Esophagus muscularis mucosa (tissue), 4 donors: ENCODE data around the gene RHOG. TPM values are rescaled to one million over a fixed set of nuclear protein-coding genes. Genes with fewer than 3 reads are reported as not detected.

Source experiments
- DNase-seq: peaks from one replicate; pipeline ENCODE4 v3.0.0-alpha.2; 2017; ENCODE audit errors: extremely low spot score
- H3K27ac ChIP-seq, 4 donors: fragments of 200-600 bp; sonication (generic); replicated peaks in 1 of 4; 1 replicate in 3 of 4; 2 replicates in 1 of 4; pipeline ENCODE4 v1.5.1; 2016 to 2019; ENCODE audit warnings: mild to moderate bottlenecking in 1 of 4
- H3K27me3 ChIP-seq, 4 donors: fragments of 200-600 bp; sonication (generic); one replicate each; pipeline versions ENCODE4 v1.5.1 to v1.6.0; 2016 to 2019
- H3K36me3 ChIP-seq, 4 donors: fragments of 200-600 bp; sonication (generic); one replicate each; pipeline ENCODE4 v1.5.1; 2016 to 2019
- H3K4me1 ChIP-seq, 4 donors: fragments of 200-600 bp; sonication (generic); one replicate each; pipeline ENCODE4 v1.5.1; 2016 to 2019
- H3K4me3 ChIP-seq, 4 donors: fragments of 200-600 bp; sonication (generic); 1 replicate in 2 of 4; 2 replicates in 2 of 4; pipeline ENCODE4 v1.5.1; 2016 to 2019; ENCODE audit warnings: mild to moderate bottlenecking in 4 of 4, moderate library complexity in 1 of 4
- H3K9me3 ChIP-seq, 4 donors: fragments of 200-600 bp; sonication (generic); 1 replicate in 3 of 4; 2 replicates in 1 of 4; pipeline ENCODE4 v1.5.1; 2016 to 2019
- CTCF ChIP-seq, 3 experiments: fragments of 200-600 bp in 2 of 3; fragments of 450-650 bp in 1 of 3; sonication (generic) in 2 of 3; IDR thresholded peaks; one replicate each; pipeline ENCODE4 v1.5.1; 2017 to 2019; ENCODE audit warnings: antibody characterized with exemption in 3 of 3, mild to moderate bottlenecking in 2 of 3, moderate library complexity in 1 of 3
- EP300 ChIP-seq: sonication (generic); formaldehyde crosslinking; IDR thresholded peaks from one replicate; pipeline ENCODE4 v1.6.1; 2017; ENCODE audit warnings: antibody characterized with exemption
- POLR2A ChIP-seq: fragments of 450-650 bp; IDR thresholded peaks from one replicate; pipeline ENCODE4 v1.6.1; 2017; ENCODE audit warnings: antibody characterized with exemption, moderate library complexity, mild to moderate bottlenecking, low read depth
- POLR2AphosphoS5 ChIP-seq, 2 donors: sonication (generic); formaldehyde crosslinking; IDR thresholded peaks; one replicate each; pipeline ENCODE4 v1.6.1; 2017; ENCODE audit warnings: antibody characterized with exemption in 2 of 2
- WGBS: methylation state at CpG from one replicate; pipeline ENCODE4 v1.1.5; 2018; 5-methylcytosine and 5-hydroxymethylcytosine counted together
- intact Hi-C: fragments of 100-400 bp; cut with DNase I; formaldehyde crosslinking; loops from one replicate; pipeline ENCODE4 v1.15.1; 2023
- total RNA-seq, 4 donors: library from RNA; depleted of rRNA; stranded (reverse); fragments of >200 nt; gene quantifications; one replicate each; pipeline versions ENCODE4 v1.1.0 to v1.2.1, GENCODE V29; 2016

RHOG gene
- total RNA-seq, 4 donors from 2014 or later, result 53.6 to 75.5 (median 59.4) TPM

DNA sequence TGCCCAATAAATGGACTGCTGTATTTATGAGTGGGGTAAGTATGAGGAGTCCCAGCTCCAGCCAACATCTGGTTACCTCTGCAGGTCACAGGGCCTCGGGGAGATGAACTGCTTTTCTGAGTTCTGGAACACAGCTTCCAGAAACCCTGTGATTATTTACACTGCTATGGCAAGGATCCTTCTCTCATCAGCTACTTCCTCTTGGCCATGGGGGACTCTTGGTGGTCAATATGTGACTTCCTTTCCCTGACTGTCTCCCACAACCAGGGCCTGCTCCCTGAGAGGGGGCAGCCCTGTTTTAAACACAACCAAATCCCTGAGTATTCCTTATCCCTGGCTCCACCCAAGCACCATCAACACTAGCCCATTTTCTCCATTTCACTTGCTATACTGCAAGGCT is 10.0 kb downstream of the RHOG start:
- intact Hi-C loops, result no loop called here

DNA sequence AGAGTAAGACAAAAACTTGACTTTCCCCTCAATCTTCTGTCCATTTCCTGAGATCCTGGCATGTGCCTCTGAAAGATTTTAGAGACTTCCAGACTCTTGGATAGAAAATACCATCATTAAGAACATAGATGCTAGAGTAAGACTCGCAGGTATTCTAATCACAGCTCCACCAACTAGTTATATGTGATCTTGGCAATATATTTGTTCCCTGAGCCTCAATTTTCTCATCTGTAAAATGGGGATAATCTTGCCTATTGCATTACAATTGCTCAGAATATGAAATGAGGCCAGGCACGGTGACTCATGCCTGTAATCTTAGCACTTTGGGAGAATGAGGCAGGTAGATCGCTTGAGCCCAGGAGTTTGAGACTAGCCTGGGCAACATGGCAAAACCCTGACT is 10.7 kb downstream of the RHOG start:
- Histone ChIP-seq H3K27me3 (no peaks in the 10 kb centered on the region), H3K4me1 (peaks cover 37 to 43% (median 42%) of the 10 kb centered on the region in 4 donors), H3K4me3 (no peak overlapping the region), H3K27ac (no peak overlapping the region), H3K9me3 (no peaks in the 10 kb centered on the region), H3K36me3 (peaks cover 29 to 68% (median 49%) of the 10 kb centered on the region in 4 donors)
- DNase-seq, result no peak
- 98% methylated on average over 3 of the region's 3 CpGs for WGBS
- intact Hi-C loops, result no loop called here
- no peak for TF ChIP-seq EP300
- TF ChIP-seq POLR2AphosphoS5 (IDR thresholded peaks at IDR 0.05), result no peak

More for the DNA sequence above, 10.0 kb downstream of the RHOG start:
- 83% methylated on average over 1 of the region's 1 CpG for WGBS
- H3K4me3 ChIP-seq, result no peak overlapping the region
- TF ChIP-seq CTCF (IDR thresholded peaks at IDR 0.05) (no peak), EP300 (no peak), POLR2A (no peak), POLR2AphosphoS5 (IDR thresholded peaks at IDR 0.05) (no peak)
- no peak for DNase-seq
- no peaks in the 10 kb centered on the region for H3K27me3 ChIP-seq
- peaks cover 43 to 49% (median 49%) of the 10 kb centered on the region in 4 donors for H3K4me1 ChIP-seq
- H3K9me3 ChIP-seq, result no peaks in the 10 kb centered on the region
- H3K27ac ChIP-seq, result peak overlapping the region in 1 of 4 donors; percentile 2
- H3K36me3 ChIP-seq, result peaks cover 29 to 65% (median 43%) of the 10 kb centered on the region in 4 donors

GRCh38 chr11:3827434-3828186 is 13.1 kb downstream of the RHOG start:
- Histone ChIP-seq H3K4me1 (peaks cover 17 to 23% (median 18%) of the 10 kb centered on the region in 4 donors), H3K27me3 (no peaks in the 10 kb centered on the region), H3K27ac (no peak overlapping the region), H3K36me3 (peaks cover 29 to 54% (median 49%) of the 10 kb centered on the region in 4 donors), H3K9me3 (no peaks in the 10 kb centered on the region), H3K4me3 (no peak overlapping the region)
- WGBS, result 92% methylated on average over 34 of the region's 35 CpGs
- no peak for DNase-seq
- TF ChIP-seq CTCF (IDR thresholded peaks at IDR 0.05) (no peak), POLR2AphosphoS5 (IDR thresholded peaks at IDR 0.05) (no peak), EP300 (no peak), POLR2A (no peak)
- intact Hi-C loops, result no loop called here

- TF ChIP-seq EP300, result no peak
- TF ChIP-seq POLR2A, result no peak
- no peak for TF ChIP-seq POLR2AphosphoS5 (IDR thresholded peaks at IDR 0.05)
- no peak for TF ChIP-seq CTCF (IDR thresholded peaks at IDR 0.05)
- DNase-seq, result no peak
- H3K36me3 ChIP-seq, result peaks cover 29 to 51% (median 49%) of the 10 kb centered on the region in 4 donors
- 100% methylated on average over 2 of the region's 3 CpGs for WGBS
- H3K9me3 ChIP-seq, result no peaks in the 10 kb centered on the region
- no peak overlapping the region for H3K4me3 ChIP-seq
- peaks cover 9 to 14% (median 9%) of the 10 kb centered on the region in 4 donors for H3K4me1 ChIP-seq
- intact Hi-C loops, result no loop called here
- H3K27me3 ChIP-seq, result no peaks in the 10 kb centered on the region
- no peak overlapping the region for H3K27ac ChIP-seq
Measured at GRCh38 chr11:3826721-3827120, 14.0 kb downstream of the RHOG start.

GRCh38 chr11:3825473-3826154 is 15.1 kb downstream of the RHOG start:
- H3K36me3 ChIP-seq, result peaks cover 29 to 51% (median 46%) of the 10 kb centered on the region in 4 donors
- H3K9me3 ChIP-seq, result no peaks in the 10 kb centered on the region
- H3K4me1 ChIP-seq, result peaks cover 0 to 5% (median under 1%) of the 10 kb centered on the region in 4 donors
- no peak for TF ChIP-seq POLR2AphosphoS5 (IDR thresholded peaks at IDR 0.05)
- no peak for TF ChIP-seq POLR2A
- no peak for TF ChIP-seq EP300
- no peak for TF ChIP-seq CTCF (IDR thresholded peaks at IDR 0.05)
- intact Hi-C loops, result no loop called here
- no peak for DNase-seq
- H3K4me3 ChIP-seq, result no peak overlapping the region
- no peaks in the 10 kb centered on the region for H3K27me3 ChIP-seq
- 77% methylated on average over 8 of the region's 8 CpGs for WGBS
- no peak overlapping the region for H3K27ac ChIP-seq
